Measurements from ENCODE around the gene CADM1. TPM values are rescaled to one million over a fixed set of nuclear protein-coding genes. Genes with fewer than 3 reads are reported as not detected.

Gene CADM1
- total RNA-seq, 1 experiment from 2014 or later = 12.9 TPM

DNA sequence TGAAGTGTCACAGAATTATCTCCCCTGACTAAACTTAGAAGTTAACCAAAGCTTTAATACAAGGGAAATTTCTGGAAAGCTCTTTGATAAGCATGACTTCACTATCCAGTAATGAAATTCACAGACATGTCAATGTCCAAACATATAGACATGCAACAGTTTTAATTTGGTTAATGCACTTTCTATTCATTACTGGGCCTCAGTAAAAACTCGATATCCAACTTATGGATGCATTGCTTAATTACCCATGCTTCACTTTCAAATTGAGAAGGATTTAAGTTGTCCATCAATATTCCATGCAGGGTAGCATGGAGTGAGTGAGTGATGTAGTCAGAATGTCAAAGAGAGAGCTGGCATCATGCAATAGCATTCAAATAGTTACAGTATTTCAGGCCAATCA, 197.5 kb downstream of the CADM1 start:
- no peaks in the 10 kb centered on the region for H3K9me3 ChIP-seq (ENCODE audit: low read depth, low read length, poor library complexity, severe bottlenecking)
- DNase-seq (ENCODE audit: low spot score) = no peak
- intact Hi-C loops (cut with micrococcal nuclease; ENCODE audit: unreplicated experiment) = no loop called here
- H3K36me3 ChIP-seq (ENCODE audit: insufficient read depth, low read length, poor library complexity, severe bottlenecking) = no peaks in the 10 kb centered on the region
- POLR2A ChIA-PET (ENCODE audit: low non-redundant PET) = no interaction called here
- H3K27me3 ChIP-seq (replicated peaks; ENCODE audit: insufficient read depth, low read depth, low read length, poor library complexity) = no peaks in the 10 kb centered on the region
- no peaks in the 10 kb centered on the region for H3K4me1 ChIP-seq (ENCODE audit: insufficient read depth, low read length, poor library complexity, severe bottlenecking)
- no peak for TF ChIP-seq EZH2 (IDR thresholded peaks at IDR 0.05; ENCODE audit: borderline replicate concordance, low read depth, low read length, poor library complexity, severe bottlenecking)
- TF ChIP-seq, protein P1, sequence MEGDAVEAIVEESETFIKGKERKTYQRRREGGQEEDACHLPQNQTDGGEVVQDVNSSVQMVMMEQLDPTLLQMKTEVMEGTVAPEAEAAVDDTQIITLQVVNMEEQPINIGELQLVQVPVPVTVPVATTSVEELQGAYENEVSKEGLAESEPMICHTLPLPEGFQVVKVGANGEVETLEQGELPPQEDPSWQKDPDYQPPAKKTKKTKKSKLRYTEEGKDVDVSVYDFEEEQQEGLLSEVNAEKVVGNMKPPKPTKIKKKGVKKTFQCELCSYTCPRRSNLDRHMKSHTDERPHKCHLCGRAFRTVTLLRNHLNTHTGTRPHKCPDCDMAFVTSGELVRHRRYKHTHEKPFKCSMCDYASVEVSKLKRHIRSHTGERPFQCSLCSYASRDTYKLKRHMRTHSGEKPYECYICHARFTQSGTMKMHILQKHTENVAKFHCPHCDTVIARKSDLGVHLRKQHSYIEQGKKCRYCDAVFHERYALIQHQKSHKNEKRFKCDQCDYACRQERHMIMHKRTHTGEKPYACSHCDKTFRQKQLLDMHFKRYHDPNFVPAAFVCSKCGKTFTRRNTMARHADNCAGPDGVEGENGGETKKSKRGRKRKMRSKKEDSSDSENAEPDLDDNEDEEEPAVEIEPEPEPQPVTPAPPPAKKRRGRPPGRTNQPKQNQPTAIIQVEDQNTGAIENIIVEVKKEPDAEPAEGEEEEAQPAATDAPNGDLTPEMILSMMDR (conservative IDR thresholded peaks at IDR 0.05; ENCODE audit: low read depth, low read length) = no peak
- CTCF ChIA-PET = no interaction called here
- H3K4me3 ChIP-seq (ENCODE audit: low read depth, low read length, poor library complexity, severe bottlenecking) = no peak overlapping the region
- no TSS peak for BruUV-seq (replicated peaks)
- H3K27ac ChIP-seq (ENCODE audit: low read depth, low read length, poor library complexity, severe bottlenecking) = no peak overlapping the region

DNA sequence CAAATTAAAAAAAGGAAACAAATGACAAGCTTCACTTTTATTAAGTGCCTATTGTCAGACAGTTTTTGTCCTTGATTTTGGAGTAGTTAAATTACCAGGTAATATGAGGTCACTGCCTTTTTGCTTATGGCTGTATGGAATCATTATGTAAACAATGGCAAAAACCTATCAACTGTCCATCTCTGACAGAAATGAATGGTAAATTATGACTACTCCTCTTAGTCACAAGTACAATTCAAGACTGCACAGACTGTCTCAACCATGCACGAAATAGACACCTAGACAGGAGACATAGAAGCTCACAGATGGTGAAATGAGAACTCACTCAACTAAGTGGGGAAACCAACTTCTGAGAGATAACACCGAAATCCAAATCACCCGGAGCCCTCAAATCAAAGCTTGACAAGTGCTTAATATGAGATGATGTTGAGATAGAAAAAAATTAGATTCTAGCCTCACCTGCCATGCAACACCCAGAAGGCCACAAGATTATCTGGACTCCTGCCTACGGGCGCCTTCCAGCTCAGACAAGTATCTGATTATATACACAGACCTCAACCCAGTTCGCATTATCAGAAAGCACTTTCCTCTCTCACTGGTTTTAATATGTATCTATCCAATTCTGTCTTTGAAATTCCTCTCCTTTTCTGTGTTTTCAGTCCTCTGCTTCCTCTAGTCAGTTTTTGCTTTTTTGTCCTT, 199.3 kb downstream of the CADM1 start:
- BruUV-seq (replicated peaks) = no TSS peak
- POLR2A ChIA-PET (ENCODE audit: low non-redundant PET) = no interaction called here
- H3K27ac ChIP-seq (ENCODE audit: low read depth, low read length, poor library complexity, severe bottlenecking) = no peak overlapping the region
- no peaks in the 10 kb centered on the region for H3K9me3 ChIP-seq (ENCODE audit: low read depth, low read length, poor library complexity, severe bottlenecking)
- intact Hi-C loops (cut with micrococcal nuclease; ENCODE audit: unreplicated experiment) = no loop called here
- CTCF ChIA-PET = interaction anchor here (0.6 kb wide), 1 partner anchor 1128 kb away, joined by 3 read pairs; no protein-coding TSS in a partner anchor
- H3K36me3 ChIP-seq (ENCODE audit: insufficient read depth, low read length, poor library complexity, severe bottlenecking) = no peaks in the 10 kb centered on the region
- H3K4me1 ChIP-seq (ENCODE audit: insufficient read depth, low read length, poor library complexity, severe bottlenecking) = no peaks in the 10 kb centered on the region
- H3K4me3 ChIP-seq (ENCODE audit: low read depth, low read length, poor library complexity, severe bottlenecking) = no peak overlapping the region
- no peaks in the 10 kb centered on the region for H3K27me3 ChIP-seq (replicated peaks; ENCODE audit: insufficient read depth, low read depth, low read length, poor library complexity)
- TF ChIP-seq EZH2 (IDR thresholded peaks at IDR 0.05; ENCODE audit: borderline replicate concordance, low read depth, low read length, poor library complexity, severe bottlenecking) = no peak
- TF ChIP-seq, protein P1 (conservative IDR thresholded peaks at IDR 0.05; ENCODE audit: low read depth, low read length) = no peak
- no peak for DNase-seq (ENCODE audit: low spot score)

DNA sequence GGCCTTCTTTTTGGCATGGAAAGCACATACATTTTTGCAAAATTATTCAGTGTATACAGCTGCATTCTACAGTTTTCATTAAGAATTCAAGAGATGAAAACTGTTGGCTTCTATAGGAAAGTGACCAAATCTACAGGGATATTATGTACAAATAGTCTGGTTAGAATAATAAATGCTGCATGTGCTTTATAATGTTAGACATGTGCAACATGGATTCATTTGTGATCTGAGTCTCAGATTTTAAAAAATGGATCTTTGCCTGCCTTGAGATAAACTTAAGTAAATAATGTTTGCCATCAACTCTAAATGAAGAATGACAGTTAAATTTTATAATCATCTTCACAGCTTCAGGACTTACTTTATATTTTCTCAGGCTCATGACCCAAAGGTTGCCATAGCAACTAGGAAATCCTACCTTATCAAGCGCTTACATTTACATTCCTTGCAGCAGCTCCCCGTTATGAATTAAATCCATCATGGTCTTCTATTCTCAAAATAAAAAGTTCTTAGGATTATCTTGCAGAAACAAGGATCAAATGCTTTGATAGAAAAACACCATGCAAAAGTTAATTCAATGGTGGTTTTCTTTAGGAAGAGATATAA, 200.2 kb downstream of the CADM1 start:
- no TSS peak for BruUV-seq (replicated peaks)

More for the DNA sequence above, 200.2 kb downstream of the CADM1 start:
- Histone ChIP-seq H3K9me3 (ENCODE audit: low read depth, low read length, poor library complexity, severe bottlenecking) (no peaks in the 10 kb centered on the region), H3K27ac (ENCODE audit: low read depth, low read length, poor library complexity, severe bottlenecking) (no peak overlapping the region), H3K4me3 (ENCODE audit: low read depth, low read length, poor library complexity, severe bottlenecking) (no peak overlapping the region), H3K36me3 (ENCODE audit: insufficient read depth, low read length, poor library complexity, severe bottlenecking) (no peaks in the 10 kb centered on the region), H3K4me1 (ENCODE audit: insufficient read depth, low read length, poor library complexity, severe bottlenecking) (no peaks in the 10 kb centered on the region), H3K27me3 (replicated peaks; ENCODE audit: insufficient read depth, low read depth, low read length, poor library complexity) (no peaks in the 10 kb centered on the region)
- TF ChIP-seq EZH2 (IDR thresholded peaks at IDR 0.05; ENCODE audit: borderline replicate concordance, low read depth, low read length, poor library complexity, severe bottlenecking) = no peak
- TF ChIP-seq, protein P1 (conservative IDR thresholded peaks at IDR 0.05; ENCODE audit: low read depth, low read length) = no peak
- CTCF ChIA-PET = no interaction called here
- intact Hi-C loops (cut with micrococcal nuclease; ENCODE audit: unreplicated experiment) = no loop called here
- no peak for DNase-seq (ENCODE audit: low spot score)
- POLR2A ChIA-PET (ENCODE audit: low non-redundant PET) = no interaction called here
